EH (cell line): ENCODE data around the gene SCYGR1.
A peak's percentile ranks its signal among the peaks of the same experiment; 100 is the strongest.
"Not testable (repeated sequence)": the region's sequence is repeated elsewhere in the genome, so short reads cannot be mapped to it uniquely, and the experiment has no call there.

Source experiments
- DNase-seq: peaks from one replicate; pipeline ENCODE4 v3.0.0-alpha.2; 2015; ENCODE audit warnings: low read depth

Gene SCYGR1

GRCh38 chr2:227402959-227403358, 15.2 kb upstream of the SCYGR1 start:
- no peak for DNase-seq

- no peak for DNase-seq
Measured at GRCh38 chr2:227402321-227402720, 14.6 kb upstream of the SCYGR1 start.

- DNase-seq, result no peak
Measured at GRCh38 chr2:227401550-227401949, 13.8 kb upstream of the SCYGR1 start.

GRCh38 chr2:227398684-227399670, 11.2 kb upstream of the SCYGR1 start:
- no peak for DNase-seq

GRCh38 chr2:227397562-227397961, 9.8 kb upstream of the SCYGR1 start:
- DNase-seq, result no peak

GRCh38 chr2:227395556-227395955, 7.8 kb upstream of the SCYGR1 start:
- DNase-seq, result no peak

GRCh38 chr2:227394401-227394800, 6.7 kb upstream of the SCYGR1 start:
- DNase-seq, result no peak

GRCh38 chr2:227390468-227391256, 2.9 kb upstream of the SCYGR1 start:
- DNase-seq, result no peak

- DNase-seq, result no peak
Measured at GRCh38 chr2:227389661-227390060, 1.9 kb upstream of the SCYGR1 start.

- no peak for DNase-seq
Measured at GRCh38 chr2:227389231-227389630, 1.5 kb upstream of the SCYGR1 start.

- peak; percentile 90 for DNase-seq
Measured at GRCh38 chr2:227388537-227389011, 825 bp upstream of the SCYGR1 start.

GRCh38 chr2:227386630-227387029, 1.1 kb downstream of the SCYGR1 start:
- DNase-seq, result no peak

GRCh38 chr2:227383686-227384085, 4.1 kb downstream of the SCYGR1 start:
- no peak for DNase-seq

- not testable (repeated sequence) for DNase-seq
Measured at GRCh38 chr2:227382241-227382835, 5.4 kb downstream of the SCYGR1 start.

- DNase-seq, result no peak
Measured at GRCh38 chr2:227379095-227379494, 8.7 kb downstream of the SCYGR1 start, which contains the start of gene TM4SF20. TM4SF20 (minus strand) TSS chr2:227379306; CDS start chr2:227379268, 38 bp downstream.

- peak; percentile 53 for DNase-seq
Measured at GRCh38 chr2:227378371-227378782, 9.4 kb downstream of the SCYGR1 start.

GRCh38 chr2:227377467-227378351, 10.0 kb downstream of the SCYGR1 start:
- DNase-seq, result peak; percentile 65

GRCh38 chr2:227376656-227377396, 10.9 kb downstream of the SCYGR1 start:
- DNase-seq, result peak; percentile 44

- DNase-seq, result peak; percentile 58
Measured at GRCh38 chr2:227374158-227374557, 13.6 kb downstream of the SCYGR1 start.

- DNase-seq, result no peak
Measured at GRCh38 chr2:227373389-227373788, 14.4 kb downstream of the SCYGR1 start.
